Fibroblast of skin of back (primary cell): Measurements from ENCODE around the gene TNRC6B.
"Not testable (repeated sequence)": the region's sequence is repeated elsewhere in the genome, so short reads cannot be mapped to it uniquely, and the experiment has no call there.

Source experiments
- DNase-seq: peaks from one replicate; pipeline ENCODE4 v3.0.0-alpha.2; 2013

TNRC6B gene

GRCh38 chr22:40374567-40374966 is 196.8 kb downstream of the TNRC6B start:
- DNase-seq = no peak

- no peak for DNase-seq
These were observed 198.4 kb downstream of the TNRC6B start for GRCh38 chr22:40376149-40376548.

GRCh38 chr22:40377931-40378330 is 200.2 kb downstream of the TNRC6B start:
- DNase-seq = no peak

GRCh38 chr22:40378448-40378847 is 200.7 kb downstream of the TNRC6B start:
- not testable (repeated sequence) for DNase-seq

GRCh38 chr22:40381461-40381860 is 203.7 kb downstream of the TNRC6B start:
- DNase-seq = no peak

GRCh38 chr22:40383905-40384304 is 206.2 kb downstream of the TNRC6B start:
- DNase-seq = peak; percentile 82

- no peak for DNase-seq
These were observed 207.5 kb downstream of the TNRC6B start for GRCh38 chr22:40385036-40385782.
